ENCODE measurements around the gene APCDD1L.

Gene APCDD1L

DNA sequence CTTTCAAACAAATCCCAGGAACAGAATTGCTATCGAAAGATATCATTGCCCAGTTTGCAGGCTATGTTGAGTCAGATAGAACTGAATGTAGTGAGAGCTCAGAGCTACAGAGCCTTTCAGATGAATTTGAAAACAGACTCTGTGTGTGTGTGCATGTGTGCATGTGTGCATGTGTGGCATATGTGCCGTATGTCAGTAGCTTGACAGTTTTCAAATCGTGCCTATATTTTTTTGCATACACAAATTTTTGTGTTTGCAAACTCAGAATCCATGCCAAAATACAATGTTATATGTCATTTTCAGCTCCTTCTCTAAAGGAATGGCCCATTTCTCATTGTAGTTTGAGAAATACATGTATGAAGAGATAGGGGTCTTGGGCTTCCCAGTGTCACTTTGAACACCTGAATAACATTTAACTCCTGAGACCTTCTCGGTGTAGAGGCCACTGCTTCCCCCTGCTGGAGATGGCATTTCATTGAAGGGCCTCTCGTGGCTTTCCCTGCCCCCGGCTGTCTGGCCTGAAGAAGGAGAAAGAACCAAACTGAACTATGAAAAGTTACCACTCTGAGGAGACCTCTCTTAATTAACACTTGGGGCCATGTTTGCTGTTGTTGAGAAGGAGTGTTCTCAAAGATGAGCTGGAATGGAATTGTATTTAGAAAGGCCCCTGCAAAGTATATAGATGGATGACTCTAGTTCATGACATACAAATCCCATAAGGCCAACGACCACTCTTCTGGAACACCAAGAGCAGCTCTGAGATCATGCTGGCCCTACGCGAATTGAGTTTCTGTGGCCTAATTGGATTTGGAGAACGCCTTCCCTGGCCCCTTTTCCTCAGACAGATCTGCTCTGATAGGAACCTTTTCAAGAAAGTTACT, 67.4 kb downstream of the APCDD1L start:
- H3K4me3 ChIP-seq (ENCODE audit: low read length): no peak overlapping the region
- TF ChIP-seq ZNF274 (IDR thresholded peaks at IDR 0.05; ENCODE audit: low read depth, low read length): no peak

DNA sequence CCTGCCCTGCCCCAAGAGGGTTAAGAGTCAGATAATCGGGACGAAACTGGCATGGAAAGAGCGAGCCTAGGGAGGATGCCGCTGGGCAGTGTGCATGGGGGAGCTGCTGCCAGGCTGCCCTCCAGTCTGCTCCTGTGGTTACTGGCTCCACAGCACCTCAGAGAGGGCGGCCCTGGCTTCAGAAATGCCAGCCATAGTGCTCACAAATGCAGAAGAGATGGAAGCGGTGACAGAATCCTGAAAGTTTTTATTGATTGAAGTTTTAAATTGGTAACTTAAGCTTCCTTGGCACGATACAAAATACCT, 68.3 kb downstream of the APCDD1L start:
- H3K4me3 ChIP-seq (ENCODE audit: low read length): no peak overlapping the region
- TF ChIP-seq ZNF274 (IDR thresholded peaks at IDR 0.05; ENCODE audit: low read depth, low read length): no peak

DNA sequence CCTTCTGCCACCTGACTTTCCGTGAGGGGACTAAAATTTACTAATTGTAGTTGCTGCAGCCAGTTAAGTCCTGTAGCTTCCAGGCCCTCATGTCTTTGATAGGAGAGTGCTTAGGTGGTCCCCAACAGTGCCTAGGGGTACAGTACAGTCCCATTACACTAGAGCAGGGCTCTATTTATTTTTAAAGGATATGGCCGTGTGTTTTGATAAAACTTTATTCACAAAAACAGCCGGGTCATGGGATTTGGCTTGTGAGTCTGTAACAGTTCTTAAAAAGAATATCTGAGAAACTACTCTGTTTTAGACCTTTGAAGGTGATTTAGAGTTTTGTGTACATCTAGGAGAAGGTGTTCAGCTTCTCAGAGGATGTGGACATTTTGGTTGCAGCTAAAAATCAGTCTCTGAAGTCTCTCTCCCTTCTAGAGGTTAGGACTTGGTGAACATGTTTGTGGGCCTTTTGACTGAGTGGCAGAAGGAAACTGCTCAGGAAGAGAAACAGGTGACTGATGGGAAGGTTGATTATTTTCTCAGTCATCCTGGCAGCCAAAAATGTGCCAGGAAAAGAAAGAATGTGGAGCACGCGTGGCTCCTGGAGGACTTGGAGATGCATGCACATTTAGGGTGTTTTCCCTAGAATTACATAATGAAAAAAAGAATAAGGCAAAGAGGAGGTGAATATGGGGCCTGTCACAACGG, 68.8 kb downstream of the APCDD1L start:
- no peak for TF ChIP-seq ZNF274 (IDR thresholded peaks at IDR 0.05; ENCODE audit: low read depth, low read length)

DNA sequence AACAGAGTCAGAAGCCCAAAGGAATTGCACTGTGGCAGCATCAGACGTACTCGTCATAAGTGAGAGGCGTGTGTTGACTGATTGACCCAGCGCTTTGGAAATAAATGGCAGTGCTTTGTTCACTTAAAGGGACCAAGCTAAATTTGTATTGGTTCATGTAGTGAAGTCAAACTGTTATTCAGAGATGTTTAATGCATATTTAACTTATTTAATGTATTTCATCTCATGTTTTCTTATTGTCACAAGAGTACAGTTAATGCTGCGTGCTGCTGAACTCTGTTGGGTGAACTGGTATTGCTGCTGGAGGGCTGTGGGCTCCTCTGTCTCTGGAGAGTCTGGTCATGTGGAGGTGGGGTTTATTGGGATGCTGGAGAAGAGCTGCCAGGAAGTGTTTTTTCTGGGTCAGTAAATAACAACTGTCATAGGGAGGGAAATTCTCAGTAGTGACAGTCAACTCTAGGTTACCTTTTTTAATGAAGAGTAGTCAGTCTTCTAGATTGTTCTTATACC, 70.4 kb downstream of the APCDD1L start:
- no peak overlapping the region for H3K4me3 ChIP-seq (ENCODE audit: low read length)
- no peak for TF ChIP-seq ZNF274 (IDR thresholded peaks at IDR 0.05; ENCODE audit: low read depth, low read length)

More for the DNA sequence above, 68.8 kb downstream of the APCDD1L start:
- H3K4me3 ChIP-seq (ENCODE audit: low read length): no peak overlapping the region

DNA sequence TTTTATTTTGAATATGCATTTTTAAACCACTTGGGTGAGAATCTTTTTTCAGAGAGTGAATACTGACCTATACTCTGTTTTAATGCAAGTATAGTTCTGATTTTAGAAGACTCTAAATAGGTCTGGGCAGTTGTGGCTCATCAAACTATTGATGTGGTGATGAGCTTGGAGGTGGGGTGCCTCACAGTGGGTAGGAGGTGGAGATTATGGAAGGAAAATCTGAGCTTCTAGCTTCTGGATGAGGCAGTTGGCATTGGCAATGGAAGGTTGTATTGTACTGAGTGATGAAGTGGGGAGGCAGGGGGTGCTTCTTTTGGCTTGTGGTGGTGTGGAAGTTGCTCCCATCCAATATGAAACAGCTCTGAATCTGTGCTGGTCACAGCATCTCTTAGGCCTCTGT, 73.5 kb downstream of the APCDD1L start:
- no peak for TF ChIP-seq ZNF274 (IDR thresholded peaks at IDR 0.05; ENCODE audit: low read depth, low read length)
- no peak overlapping the region for H3K4me3 ChIP-seq (ENCODE audit: low read length)

DNA sequence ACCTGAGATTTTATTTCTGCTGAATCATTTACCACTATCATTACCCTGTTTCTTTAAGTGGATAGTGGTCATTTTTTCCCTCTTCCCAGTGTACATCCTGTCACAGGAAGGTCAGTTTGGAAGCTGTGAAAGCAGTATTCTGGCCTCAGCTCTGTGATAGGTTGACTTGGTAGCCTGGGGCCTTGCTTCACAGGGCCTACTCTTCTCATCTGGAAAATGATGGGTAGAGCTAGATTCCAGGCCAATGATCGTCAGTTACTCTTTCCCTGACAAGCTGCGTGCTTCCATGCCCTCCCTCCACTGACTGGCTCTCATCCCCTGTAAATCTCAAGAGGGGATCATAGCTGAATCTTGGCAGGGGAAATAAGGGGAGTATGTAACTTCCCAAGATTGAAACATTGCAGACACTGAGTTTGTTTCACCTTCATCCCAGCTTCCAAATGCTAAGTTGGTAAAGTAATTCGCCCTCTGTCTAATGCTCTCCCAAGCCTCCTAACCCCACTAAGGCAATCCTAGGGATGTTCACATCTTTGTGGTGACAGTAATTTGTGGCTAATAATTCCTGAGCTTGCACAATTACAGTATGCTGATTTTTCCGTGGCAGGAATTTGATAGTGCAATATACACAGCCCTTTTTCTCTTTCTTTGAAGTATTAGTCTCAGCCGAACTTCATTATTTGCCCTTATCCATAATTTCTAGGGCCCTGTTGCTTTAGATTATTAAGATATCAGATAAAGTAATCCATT, 75.0 kb downstream of the APCDD1L start:
- no peak for TF ChIP-seq ZNF274 (IDR thresholded peaks at IDR 0.05; ENCODE audit: low read depth, low read length)
- no peak overlapping the region for H3K4me3 ChIP-seq (ENCODE audit: low read length)

DNA sequence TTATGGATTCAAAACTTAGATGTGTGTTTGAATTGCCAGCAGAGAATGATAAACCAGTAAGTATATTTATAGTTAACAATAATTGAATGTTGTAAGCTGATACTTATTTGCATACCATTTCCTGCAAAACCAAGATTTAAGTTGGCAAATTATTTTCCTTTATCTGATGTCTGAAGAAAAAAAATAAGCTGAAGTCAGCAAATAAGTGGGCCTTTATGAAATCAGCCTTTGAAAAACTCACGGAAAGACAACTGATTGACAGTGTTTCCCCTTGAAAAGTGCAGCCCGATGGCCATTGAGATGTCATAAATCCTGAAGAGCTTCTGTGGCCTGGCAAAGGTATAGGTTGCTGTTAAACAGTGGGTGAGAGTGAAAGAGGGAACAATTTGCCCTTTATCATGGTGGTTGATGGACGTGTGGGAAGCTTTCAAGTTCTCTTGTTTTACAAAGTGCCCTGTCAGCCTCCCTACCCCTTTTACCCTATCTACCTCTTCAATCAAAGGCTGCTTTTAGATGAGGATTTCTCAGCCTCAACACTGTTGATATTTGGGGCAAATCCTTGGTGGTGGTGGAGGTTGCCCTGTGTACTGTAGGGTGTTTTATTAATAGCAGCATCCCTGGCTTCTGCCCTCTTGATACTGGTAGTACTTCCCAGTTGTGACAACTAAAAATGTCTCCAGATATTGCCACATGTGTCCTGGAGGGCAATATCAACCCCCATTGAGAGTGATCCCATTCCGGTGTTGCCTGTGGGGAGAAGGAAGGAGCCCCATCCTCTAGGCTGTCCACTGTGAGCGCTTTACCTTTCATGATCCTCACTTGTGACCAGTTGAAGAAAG, 76.0 kb downstream of the APCDD1L start:
- TF ChIP-seq ZNF274 (IDR thresholded peaks at IDR 0.05; ENCODE audit: low read depth, low read length): no peak

DNA sequence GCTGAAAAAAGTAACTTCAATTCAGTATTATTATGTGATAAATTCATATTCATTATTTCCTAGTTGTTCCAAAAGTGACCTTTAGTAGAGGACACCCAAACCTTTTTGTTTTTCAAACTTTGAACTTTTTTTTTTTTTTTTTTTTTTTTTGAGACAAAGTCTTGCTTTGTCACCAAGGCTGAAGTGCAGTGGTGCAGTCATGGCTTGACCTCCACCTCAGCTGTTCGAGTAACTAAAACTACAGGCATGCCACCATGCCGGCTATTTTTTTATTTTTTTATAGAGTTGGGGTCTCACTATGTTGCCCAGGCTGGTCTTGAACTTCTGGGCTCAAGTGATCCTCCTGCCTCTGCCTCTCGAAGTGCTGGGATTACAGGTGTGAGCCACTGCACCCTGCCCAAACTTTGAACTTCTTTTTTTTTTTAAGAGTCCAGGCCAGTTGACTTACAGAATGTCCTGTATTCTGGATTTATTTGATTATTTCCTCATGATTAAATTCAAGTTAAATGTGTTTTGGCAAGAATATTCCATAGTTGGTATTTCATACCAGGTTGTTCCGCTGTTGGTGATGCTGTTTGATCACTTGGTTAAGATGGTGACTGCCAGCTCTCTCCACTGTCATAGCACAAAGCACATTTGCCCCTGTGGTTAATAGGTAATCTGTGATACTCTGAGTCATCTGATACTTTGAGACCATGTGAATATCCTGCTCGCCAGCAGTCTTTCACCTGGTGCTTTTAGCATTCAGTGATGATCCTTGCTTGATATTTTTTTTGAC, 78.1 kb downstream of the APCDD1L start:
- no peak overlapping the region for H3K4me3 ChIP-seq (ENCODE audit: low read length)
- no peak for TF ChIP-seq ZNF274 (IDR thresholded peaks at IDR 0.05; ENCODE audit: low read depth, low read length)

More for the DNA sequence above, 76.0 kb downstream of the APCDD1L start:
- H3K4me3 ChIP-seq (ENCODE audit: low read length): no peak overlapping the region

DNA sequence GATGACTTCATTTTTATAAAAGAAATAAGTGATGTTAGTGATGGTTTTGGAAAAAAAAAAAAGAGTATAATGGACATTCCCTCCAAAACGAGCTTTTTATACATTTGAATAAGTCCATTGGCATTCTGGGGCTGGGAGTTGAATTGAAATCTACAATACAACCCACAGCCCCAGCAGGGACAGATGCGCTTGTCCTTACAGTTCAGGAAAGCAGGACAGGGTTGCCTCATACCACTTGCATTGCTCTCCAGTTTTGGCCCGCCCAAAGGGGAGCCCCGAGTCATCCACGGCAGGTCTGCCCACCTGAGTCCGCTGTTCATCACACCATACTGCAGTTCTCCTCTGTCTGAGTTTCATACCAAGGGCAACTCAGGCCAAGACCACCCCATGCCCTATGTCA, 80.0 kb downstream of the APCDD1L start:
- no peak for TF ChIP-seq ZNF274 (IDR thresholded peaks at IDR 0.05; ENCODE audit: low read depth, low read length)
- H3K4me3 ChIP-seq (ENCODE audit: low read length): no peak overlapping the region

DNA sequence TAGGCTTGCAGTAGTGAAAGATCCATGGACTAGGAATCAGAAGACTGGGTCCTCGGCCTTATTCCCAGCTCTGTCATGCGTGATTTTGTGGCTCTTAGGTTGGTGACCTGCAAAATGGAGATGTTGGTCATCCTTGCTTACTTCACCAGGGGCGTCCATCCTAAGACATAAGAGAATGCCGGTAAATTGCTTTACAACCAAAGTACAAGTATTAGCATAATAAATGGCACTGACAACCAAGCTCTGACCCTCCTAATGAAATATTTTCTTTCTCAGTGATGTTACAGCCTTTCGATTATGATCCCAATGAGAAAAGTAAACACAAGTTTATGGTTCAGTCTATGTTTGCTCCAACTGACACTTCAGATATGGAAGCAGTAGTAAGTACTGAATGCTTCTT, 80.9 kb downstream of the APCDD1L start:
- no peak overlapping the region for H3K4me3 ChIP-seq (ENCODE audit: low read length)
- TF ChIP-seq ZNF274 (IDR thresholded peaks at IDR 0.05; ENCODE audit: low read depth, low read length): no peak

DNA sequence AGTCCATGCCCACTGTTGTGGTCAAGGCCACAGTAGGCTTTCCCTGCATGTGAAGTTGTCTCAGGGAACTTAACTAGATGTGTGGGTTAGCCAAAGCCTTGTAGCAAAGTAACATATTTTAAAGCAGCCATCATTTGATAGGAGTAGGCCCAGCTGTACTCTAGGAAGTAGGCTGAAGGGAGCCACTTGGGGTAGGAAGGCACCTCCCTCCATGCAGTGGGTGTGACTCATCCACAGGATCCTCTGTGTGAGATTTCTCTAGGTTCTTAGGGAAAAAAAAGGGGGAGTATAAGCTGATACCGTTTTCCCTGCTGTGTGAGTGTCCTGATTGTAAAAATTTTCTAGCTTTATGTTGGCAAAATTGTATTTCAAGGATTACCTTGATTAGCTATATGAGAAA, 81.4 kb downstream of the APCDD1L start:
- TF ChIP-seq ZNF274 (IDR thresholded peaks at IDR 0.05; ENCODE audit: low read depth, low read length): no peak
- H3K4me3 ChIP-seq (ENCODE audit: low read length): no peak overlapping the region

DNA sequence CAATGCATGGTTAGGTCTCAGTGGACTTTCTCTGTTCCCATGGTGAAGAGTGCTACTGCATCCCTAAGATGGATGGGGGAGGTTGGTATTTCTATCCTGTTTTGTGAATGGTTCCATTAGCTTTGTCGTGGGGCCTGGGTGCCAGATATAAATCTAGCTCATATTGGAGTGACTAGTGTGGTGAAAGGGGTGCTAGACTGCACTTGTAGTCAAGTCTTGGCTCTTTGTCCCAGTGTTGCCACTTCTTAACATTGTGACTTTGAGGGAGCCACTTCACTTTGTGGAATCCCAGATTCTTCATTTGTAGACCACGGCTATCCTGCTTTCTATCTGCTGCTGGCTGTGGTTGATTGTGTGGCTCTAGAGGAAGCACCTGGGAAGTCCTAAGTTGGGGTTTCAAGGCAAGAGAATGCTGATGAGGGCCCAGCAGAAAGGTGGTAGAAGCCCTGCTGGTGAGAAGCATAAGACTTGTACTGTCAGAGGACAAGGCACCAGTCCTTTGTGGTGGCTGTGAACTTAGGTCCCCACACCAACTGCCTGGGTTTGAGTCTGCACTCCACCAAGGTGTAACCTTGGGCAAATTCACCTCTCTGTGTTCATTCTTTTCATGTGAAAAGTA, 82.1 kb downstream of the APCDD1L start:
- TF ChIP-seq ZNF274 (IDR thresholded peaks at IDR 0.05; ENCODE audit: low read depth, low read length): no peak
- no peak overlapping the region for H3K4me3 ChIP-seq (ENCODE audit: low read length)
